ENCODE data around the gene ATAD3C. TPM values are rescaled to one million over a fixed set of nuclear protein-coding genes. Genes with fewer than 3 reads are reported as not detected.
A peak's percentile ranks its signal among the peaks of the same experiment; 100 is the strongest.

ATAD3C gene
- total and polyA plus RNA-seq, 2 of the 4 experiments (the other 2 are of a cell fraction), result not detected

DNA sequence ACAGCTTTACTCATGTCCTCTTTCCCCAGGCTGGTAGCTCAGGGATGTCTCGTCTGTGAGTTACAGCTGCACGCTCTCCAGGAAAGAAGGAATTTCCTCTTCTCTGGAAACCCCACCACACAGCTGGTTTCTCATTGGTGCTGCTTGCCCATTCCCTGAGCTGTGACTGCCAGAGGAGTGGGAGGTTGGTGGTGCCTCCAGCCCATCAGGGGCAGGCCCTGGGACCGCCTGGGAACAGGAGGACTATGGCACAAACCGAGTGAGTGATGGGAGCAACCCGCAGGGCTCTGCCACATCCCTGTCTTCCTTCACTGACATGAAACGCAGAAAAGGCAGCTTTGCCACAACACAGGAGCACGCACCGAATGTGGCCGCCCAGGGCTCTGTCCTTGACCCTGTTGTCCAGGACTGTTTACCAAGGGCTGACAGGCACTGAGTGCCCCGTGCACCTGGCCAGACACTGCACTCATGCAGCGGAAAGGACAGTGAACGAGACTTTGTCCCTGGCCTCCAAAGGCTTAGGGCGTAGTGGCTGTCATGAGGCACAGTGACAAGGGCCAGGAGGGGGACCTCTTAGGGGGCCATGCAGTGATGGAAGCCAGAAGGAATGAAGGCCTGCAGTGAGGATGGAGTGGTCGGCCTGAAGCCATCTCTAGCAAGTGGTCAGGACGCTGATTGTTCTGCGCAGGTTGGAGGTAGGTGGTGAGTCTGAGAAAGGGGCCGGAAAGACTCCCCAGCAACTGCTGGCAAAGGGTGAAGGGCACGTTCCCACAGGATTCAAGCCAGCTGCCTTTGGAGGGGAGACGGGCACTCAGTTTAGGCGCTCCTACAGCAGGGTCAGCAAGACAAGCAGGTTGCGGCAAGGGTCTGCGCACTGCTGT is 48.7 kb upstream of the ATAD3C start:
- TF ChIP-seq CHD1 (IDR thresholded peaks at IDR 0.05; ENCODE audit: low read depth, low read length) (no peak), MAFK (IDR thresholded peaks at IDR 0.05; ENCODE audit: low read depth, low read length) (no peak), MXI1 (IDR thresholded peaks at IDR 0.05; ENCODE audit: borderline replicate concordance, low read depth, low read length) (no peak), RFX5 (IDR thresholded peaks at IDR 0.05; ENCODE audit: low read depth, low read length) (no peak), RAD21 (IDR thresholded peaks at IDR 0.05; ENCODE audit: low read length) (no peak), CEBPB (IDR thresholded peaks at IDR 0.05; ENCODE audit: low read depth, low read length) (no peak), SMC3 (IDR thresholded peaks at IDR 0.05; ENCODE audit: low read depth, low read length) (no peak), FOS (IDR thresholded peaks at IDR 0.05; ENCODE audit: low read depth, low read length) (no peak), NFE2L2 (IDR thresholded peaks at IDR 0.05; ENCODE audit: low read depth, low read length) (no peak)
- Histone ChIP-seq H2AK9ac (replicated peaks; ENCODE audit: low read depth, low read length, poor library complexity) (peak overlapping the region; percentile 99), H3K27ac (ENCODE audit: insufficient read depth, low read length) (peak overlapping the region; percentile 92), H3K9ac (ENCODE audit: low read depth, low read length) (peak overlapping the region; percentile 97), H2AK5ac (ENCODE audit: low read depth, low read length) (peak overlapping the region; percentile 97), H3K9me1 (ENCODE audit: insufficient read depth, low read length) (peaks cover 11% of the 10 kb centered on the region), H3K18ac (ENCODE audit: low read depth, low read length) (no peak overlapping the region), H3K27me3 (ENCODE audit: control insufficient read depth, insufficient read depth, low read length) (no peaks in the 10 kb centered on the region), H4K20me1 (ENCODE audit: insufficient read depth, low read length) (peaks cover 28% of the 10 kb centered on the region; the same call in 1 of the 2 replicates), H2BK120ac (ENCODE audit: low read depth, low read length) (no peak overlapping the region), H3K14ac (replicated peaks; ENCODE audit: low read depth, low read length) (peak overlapping the region; percentile 99; the same call in 1 of the 2 replicates), H4K91ac (ENCODE audit: insufficient read depth, low read depth, low read length) (no peak overlapping the region), H3K4me3 (ENCODE audit: insufficient read depth, low read depth, low read length) (peak overlapping the region; percentile 93), H3K4me1 (ENCODE audit: control insufficient read depth, insufficient read depth, low read length) (peaks cover 12% of the 10 kb centered on the region), H4K8ac (ENCODE audit: low read depth in 2 of 2, low read length in 2 of 2) (peak overlapping the region; percentile 5 to 93; a peak in 3 of 4 replicates), H3K79me1 (ENCODE audit: low read depth in 1 of 2, low read length in 2 of 2) (peaks cover 22 to 66% of the 10 kb centered on the region in 2 experiments), H3K56ac (ENCODE audit: extremely low read depth, insufficient read depth, low read length) (0 out of 2 replicates have a peak overlapping the region, but pooled peaks have one; percentile 24), H2AFZ (replicated peaks; ENCODE audit: low read length, poor library complexity) (peak overlapping the region; percentile 94), H3K36me3 (ENCODE audit: control insufficient read depth, insufficient read depth, low read length) (peaks cover 53% of the 10 kb centered on the region), H3K4me2 (ENCODE audit: low read depth, low read length) (peak overlapping the region; percentile 93), H3K4ac (ENCODE audit: low read depth, low read length) (peak overlapping the region; percentile 96), H2BK15ac (ENCODE audit: low read depth, low read length) (no peak overlapping the region), H2BK5ac (ENCODE audit: low read depth, low read length, poor library complexity, severe bottlenecking) (peak overlapping the region; percentile 77), H4K5ac (ENCODE audit: low read depth, low read length) (peak overlapping the region; percentile 84), H3K9me3 (ENCODE audit: control insufficient read depth, insufficient read depth, low read length) (no peaks in the 10 kb centered on the region), H2BK20ac (ENCODE audit: low read depth, low read length) (no peak overlapping the region), H3K23ac (ENCODE audit: low read depth, low read length) (peak overlapping the region; percentile 98; the same call in 1 of the 2 replicates)
- 94% methylated on average over 13 of the region's 22 CpGs; no CpG with 5 or more reads in 1 of the 2 experiments for WGBS, 2 experiments (ENCODE audit: extremely low coverage in 2 of 2, insufficient read length in 1 of 2)
- in situ Hi-C loops (cut with MboI; ENCODE audit: low sequenced_read_pairs), result no loop called here
- ATAC-seq (ENCODE audit: low read depth), result no peak
- intact Hi-C loops (cut with micrococcal nuclease), result no loop called here
- dilution Hi-C loops (cut with HindIII; ENCODE audit: low sequenced_read_pairs, unreplicated experiment), result no loop called here
- ChIA-PET CTCF (interaction anchor here (1.1 kb wide), 1 partner anchor 40 kb away, joined by 6 read pairs; no protein-coding TSS in a partner anchor), POLR2A (ENCODE audit: unreplicated experiment) (interaction anchor here (0.9 to 1.0 kb wide), 2 partner anchors 10 to 31 kb away, joined by 3 read pairs; no protein-coding TSS in a partner anchor)
- no TSS peak for BruUV-seq (replicated peaks)
- peak; percentile 23 for DNase-seq
